AG09309 (cell line): ENCODE results near the gene TM4SF18.

Experiments used
- DNase-seq: peaks from one replicate; pipeline ENCODE4 v3.0.0-alpha.2; 2010; ENCODE audit warnings: low read depth
- H3K4me3 ChIP-seq: 2 replicates; pipeline ENCODE4 v1.5.1; 2011; ENCODE audit warnings: mild to moderate bottlenecking, low read depth, low read length, moderate library complexity; ENCODE audit not compliant: control insufficient read depth
- TF ChIP-seq, protein P1 (sequence below): IDR thresholded peaks from 2 replicates; pipeline ENCODE4 v1.5.1; 2011; ENCODE audit warnings: mild to moderate bottlenecking, low read depth, low read length, inconsistent platforms; ENCODE audit not compliant: insufficient read depth, control insufficient read depth; ENCODE audit errors: missing control alignments

Gene TM4SF18

DNA sequence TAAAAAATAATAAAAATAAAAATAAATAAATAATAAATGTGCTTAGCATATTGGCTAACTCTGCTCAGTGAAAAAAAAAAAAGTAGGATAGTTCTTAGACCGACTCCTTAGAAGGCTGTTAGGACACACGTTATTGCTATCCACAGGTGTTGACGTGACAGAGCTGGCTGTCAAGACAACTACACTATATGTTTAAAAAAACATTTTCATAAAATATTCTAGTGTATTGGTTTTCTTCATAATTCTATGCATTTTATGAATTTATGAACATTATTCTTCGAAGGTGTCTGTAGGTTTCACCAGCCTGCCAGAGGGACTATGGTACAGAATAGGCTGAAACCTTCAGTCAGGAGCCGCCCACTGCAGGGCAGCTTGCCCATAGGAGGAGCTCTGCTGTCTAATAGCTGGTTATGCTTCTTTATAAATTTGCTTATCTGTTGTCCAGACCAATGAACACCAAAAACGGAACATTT is 34.8 kb upstream of the TM4SF18 start:
- no peak for DNase-seq
- TF ChIP-seq, protein P1, sequence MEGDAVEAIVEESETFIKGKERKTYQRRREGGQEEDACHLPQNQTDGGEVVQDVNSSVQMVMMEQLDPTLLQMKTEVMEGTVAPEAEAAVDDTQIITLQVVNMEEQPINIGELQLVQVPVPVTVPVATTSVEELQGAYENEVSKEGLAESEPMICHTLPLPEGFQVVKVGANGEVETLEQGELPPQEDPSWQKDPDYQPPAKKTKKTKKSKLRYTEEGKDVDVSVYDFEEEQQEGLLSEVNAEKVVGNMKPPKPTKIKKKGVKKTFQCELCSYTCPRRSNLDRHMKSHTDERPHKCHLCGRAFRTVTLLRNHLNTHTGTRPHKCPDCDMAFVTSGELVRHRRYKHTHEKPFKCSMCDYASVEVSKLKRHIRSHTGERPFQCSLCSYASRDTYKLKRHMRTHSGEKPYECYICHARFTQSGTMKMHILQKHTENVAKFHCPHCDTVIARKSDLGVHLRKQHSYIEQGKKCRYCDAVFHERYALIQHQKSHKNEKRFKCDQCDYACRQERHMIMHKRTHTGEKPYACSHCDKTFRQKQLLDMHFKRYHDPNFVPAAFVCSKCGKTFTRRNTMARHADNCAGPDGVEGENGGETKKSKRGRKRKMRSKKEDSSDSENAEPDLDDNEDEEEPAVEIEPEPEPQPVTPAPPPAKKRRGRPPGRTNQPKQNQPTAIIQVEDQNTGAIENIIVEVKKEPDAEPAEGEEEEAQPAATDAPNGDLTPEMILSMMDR = no peak
- H3K4me3 ChIP-seq = no peak overlapping the region

DNA sequence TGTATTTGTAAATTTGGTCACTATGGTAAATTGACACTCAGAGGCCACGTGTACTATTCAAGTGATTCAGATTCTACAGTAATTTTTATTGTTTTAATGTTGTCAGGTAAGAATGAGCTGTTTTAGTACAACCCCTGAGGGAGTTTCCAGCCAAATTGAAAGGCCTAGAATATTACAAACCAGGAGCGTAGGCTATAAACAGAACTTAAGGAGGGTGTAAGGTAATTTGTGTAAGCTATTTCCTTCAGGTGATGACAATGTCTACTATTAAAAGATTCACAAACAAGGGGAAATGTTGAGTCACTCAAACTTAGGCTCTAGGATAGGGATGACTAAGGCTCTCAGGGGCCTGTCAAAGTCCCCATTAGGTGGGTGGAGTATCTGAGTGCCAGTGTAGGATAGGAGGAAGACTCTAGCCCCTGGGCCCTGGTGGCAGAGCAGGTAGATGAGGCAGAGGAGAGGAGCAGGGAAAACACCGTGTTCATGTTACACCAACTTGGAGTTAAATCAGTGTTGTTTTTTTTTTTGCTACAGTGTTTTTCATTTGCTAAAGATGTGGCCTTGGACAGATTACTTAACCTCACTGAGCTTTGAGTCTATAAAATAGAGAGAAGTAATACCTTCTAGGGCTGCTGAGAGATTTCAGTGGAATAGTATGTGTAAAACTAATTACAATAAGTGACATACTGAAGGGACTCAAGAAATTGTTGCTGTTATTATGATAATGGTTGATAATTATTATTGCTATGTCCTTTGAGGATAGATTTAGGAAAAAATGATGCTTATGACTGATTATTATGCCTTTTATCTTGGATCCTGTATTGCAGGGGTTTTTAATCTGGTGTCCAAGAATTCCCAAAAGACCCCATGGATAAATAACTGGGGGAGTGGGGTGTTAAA is 33.8 kb upstream of the TM4SF18 start:
- no peak overlapping the region for H3K4me3 ChIP-seq
- TF ChIP-seq, protein P1 = no peak
- no peak for DNase-seq

DNA sequence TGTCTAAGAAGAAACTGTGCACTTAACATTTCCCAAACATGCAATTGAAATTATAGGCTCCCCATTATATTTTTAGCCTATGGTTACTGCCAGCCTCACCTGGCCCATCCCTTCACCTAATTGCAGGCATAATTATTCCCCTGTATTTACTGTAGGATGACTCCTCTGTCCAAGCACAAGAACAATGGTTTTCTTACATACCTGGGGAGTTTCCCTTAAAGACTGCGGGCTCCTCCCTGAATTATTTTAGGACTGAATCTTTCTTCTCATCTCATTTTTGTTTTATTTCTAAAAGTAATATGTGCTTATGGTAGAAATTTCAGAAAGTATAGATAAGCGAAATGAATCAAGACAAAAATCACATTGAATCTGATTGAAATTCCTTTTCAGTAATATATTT is 32.6 kb upstream of the TM4SF18 start:
- H3K4me3 ChIP-seq = no peak overlapping the region
- TF ChIP-seq, protein P1 = no peak
- no peak for DNase-seq

DNA sequence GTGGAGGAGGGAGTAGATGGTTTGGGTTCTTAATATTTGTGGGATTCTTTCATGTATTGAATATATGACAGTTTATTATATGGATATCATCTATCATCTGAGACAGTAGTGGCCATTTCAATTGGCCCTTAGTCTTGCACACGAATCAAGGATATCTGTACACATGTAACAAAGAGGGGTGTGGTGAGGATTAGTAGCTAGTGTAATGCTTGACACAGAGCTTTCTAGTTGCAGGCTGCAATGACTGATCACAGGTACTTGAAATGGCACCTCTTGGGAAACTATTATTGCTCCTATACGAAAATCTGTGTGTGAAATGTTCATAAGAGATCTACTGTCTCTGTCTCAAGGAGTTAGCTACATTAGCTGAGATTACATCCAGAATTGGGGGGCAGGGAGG is 31.2 kb upstream of the TM4SF18 start:
- TF ChIP-seq, protein P1 = no peak
- no peak for DNase-seq
- no peak overlapping the region for H3K4me3 ChIP-seq

DNA sequence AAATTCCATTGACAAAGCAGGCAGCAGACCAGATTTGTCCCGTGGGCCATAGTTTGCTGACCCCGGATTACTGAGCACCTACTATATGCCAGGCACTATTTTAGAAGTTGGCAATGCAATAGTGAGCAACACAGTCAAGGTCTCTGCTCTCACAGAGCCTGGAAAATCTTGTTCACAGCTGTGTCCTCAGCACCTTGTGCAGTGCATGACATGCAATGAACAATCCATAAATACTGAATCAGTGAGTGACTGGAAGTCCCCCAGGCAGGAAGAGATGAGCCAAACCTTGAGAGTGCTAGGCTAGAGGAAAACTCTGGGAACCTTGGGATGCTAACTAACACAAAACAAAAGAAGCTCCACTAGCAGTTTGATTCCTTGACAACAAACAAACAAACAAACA is 29.6 kb upstream of the TM4SF18 start:
- H3K4me3 ChIP-seq = no peak overlapping the region
- DNase-seq = no peak
- TF ChIP-seq, protein P1 = no peak

DNA sequence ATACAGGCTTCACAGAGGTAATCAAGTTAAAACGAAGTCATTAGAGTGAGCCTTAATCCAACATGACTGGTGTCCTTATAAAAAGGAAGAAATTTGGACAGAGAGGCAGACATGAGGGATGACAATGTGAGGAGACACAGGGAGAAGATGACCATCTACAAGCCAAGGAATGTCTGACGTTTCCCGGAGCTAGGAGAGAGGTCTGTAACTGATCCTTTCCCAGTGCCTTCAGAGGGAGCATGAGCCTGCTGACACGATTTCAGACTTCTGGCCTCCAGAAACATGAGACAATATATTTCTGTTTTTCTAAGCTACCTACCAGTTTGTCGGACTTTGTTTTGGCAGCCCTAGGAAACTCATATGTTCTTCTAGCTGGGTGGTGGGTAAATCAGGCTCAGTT is 28.9 kb upstream of the TM4SF18 start:
- TF ChIP-seq, protein P1 = no peak
- DNase-seq = no peak
- no peak overlapping the region for H3K4me3 ChIP-seq
